ENCODE data around the gene COMMD1. TPM values are rescaled to one million over a fixed set of nuclear protein-coding genes. Genes with fewer than 3 reads are reported as not detected.
"Not testable (repeated sequence)": the region's sequence is repeated elsewhere in the genome, so short reads cannot be mapped to it uniquely, and the experiment has no call there.

The COMMD1 gene
- total RNA-seq, result 35.4 and 52.2 TPM in 2 replicates

DNA sequence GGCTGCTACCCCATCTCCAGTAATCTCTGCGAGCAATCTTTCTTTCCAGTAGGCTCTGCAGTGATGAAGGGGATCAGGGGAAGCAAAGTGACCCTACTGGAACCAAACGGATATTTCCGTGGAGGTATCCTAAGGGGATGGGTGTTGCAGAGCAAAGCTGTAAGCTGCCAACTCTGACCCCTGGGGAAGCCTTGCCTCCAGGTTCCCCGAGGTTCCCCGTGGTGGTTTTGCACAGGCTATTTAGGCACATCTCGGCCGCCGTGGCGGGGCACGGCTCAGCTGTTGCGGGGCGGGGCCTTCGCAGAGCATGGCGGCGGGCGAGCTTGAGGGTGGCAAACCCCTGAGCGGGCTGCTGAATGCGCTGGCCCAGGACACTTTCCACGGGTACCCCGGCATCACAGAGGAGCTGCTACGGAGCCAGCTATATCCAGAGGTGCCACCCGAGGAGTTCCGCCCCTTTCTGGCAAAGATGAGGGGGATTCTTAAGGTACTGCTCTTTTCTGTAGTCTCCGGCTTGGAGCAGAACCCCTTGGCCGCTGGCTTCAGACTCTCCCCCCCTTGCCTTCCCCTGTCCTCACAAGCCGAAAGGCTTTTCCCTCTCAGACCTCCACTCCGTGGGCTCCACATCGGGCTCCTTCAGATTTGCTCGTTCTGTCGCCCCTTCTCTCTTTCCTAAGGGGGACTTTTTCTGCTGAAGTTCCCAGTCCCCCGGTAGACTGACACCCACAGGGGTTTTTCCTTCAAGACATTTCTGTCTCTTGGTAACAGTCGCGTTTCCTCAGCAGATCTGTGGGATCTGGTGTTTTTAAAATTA, at the start of gene COMMD1:
COMMD1 (plus strand) TSS at position 303 of the 814 bp plus-strand sequence; CDS start at position 308, 5 bp downstream.
- peak; percentile 85 for DNase-seq

DNA sequence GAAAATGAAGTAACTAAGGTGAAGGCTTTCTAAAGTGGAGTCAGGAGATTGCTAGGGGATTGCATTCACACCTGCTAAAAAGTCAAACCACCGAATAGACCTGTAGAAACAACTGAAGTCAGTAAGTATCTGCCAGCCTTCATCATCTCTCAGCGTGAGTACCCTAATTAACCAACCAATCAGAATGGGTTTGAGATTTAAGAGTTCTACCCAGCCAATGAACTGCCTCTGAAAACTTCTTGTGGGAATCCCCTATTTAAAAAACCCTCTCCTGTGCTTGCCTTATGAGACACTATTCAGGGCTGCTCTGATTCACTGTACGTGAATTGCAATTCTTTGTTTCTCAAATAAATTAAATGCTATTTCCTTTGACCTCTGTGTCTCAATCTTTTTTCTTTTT, 48.2 kb upstream of the COMMD1 start:
- DNase-seq, result no peak

DNA sequence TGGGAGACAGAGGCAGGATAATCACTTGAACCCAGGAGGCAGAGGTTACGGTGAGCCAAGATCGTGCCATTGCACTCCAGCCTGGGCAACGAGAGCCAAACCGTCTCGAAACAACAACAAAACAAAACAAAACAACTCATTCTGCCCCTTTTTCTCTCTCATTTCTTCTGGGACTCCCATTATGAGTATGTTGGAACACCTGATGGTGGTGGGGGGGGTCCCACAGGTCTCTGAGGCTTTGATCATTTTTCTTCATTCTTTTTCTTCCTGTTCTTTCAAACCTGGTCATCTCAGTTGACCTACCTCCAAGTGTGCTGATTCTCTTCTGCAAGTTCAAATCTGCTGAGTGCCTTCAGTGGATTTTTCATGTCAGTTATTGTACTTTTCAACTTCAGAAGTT, 43.4 kb upstream of the COMMD1 start:
- DNase-seq, result no peak

DNA sequence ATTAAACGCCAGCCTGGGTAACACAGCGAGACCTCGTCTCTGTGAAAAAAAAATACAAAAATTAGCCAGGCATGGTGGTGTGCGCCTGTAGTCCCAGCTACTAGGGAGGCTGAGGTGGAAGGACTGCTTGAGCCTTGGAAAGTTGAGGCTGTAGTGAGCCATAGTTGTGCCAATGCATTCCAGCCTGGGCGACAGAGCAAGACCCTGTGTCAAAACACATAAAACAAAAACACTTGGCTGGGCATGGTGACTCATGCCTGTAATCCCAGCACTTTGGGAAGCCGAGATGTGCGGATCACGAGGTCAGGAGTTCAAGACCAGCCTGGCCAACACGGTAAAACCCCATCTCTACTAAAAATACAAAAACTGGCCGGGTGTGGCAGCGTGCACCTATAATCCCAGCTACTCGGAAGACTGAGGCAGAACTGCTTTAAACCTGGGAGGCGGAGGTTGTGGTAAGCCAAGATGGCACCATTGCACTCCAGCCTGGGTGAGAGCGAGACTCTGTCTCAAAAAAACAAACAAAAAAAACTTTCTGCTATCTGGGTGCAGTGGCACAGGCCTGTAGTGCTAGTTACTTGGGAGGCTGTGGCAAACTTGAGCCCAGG, 38.9 kb upstream of the COMMD1 start:
- DNase-seq, result not testable (repeated sequence)

DNA sequence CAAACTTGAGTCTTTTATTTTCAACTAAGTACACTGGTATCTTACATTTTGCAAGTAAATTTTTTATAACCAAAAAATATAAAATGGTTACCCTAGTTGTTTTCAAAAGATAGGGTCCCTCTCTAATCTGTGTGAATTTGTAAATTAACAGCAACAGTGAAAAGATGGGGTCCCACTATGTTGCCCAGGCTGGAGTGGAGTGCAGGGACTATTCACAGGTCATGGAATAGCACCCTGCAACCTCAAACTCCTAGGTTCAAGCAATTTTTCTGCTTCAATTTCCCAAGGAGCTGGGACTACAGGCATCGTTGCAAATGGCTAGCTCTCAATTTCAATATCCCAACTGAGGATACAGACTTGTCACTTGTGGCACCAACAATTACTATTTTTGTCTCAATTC, 29.1 kb upstream of the COMMD1 start:
- no peak for DNase-seq

DNA sequence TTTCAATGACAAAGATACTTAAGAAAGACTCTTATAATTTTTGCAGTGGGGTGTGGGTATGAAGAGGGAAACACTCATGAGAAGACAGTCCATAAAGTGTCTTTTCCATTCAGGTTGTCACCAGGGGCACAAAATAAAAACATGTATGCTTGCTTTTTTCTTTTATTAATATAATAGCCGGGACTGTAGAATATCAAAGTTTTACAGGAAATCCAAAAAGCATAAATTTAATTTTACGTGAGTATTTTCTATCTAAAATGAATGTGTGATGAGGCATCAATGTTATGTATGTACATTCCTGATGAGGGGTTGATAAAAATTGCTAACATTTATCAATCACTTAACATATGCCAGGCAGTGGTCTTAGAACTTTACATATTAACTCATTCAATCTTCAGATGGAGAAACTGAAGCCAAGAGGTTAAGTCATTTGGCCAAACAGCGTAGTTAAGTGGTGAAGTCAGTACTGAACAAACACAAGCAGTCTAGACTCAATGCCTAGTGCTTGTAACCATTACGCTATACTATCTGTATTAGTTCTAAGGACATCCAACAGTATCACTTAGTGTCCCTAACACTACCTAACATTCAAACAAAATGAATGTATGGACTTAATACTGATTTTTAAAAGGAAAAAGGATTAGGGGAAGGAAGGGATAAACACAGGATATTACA, 27.8 kb upstream of the COMMD1 start:
- no peak for DNase-seq

DNA sequence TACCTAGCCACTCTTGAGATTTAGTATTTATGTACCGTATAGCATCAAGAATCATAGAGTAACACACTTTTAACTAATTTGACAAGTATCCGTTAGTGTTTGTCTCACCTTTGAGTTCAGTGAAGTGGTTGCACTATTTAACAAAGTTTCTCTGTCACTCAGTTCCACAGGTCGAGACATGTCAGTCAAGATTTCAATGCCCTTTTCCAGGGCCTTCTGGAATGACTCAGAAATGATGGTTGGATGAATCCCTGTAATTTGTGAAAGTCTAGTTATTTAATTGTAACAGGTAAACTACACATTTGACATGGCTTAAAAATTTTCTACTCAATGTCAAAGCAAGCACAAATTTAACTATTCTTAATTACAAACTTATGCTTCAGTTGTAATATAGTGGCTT, 26.7 kb upstream of the COMMD1 start:
- no peak for DNase-seq

DNA sequence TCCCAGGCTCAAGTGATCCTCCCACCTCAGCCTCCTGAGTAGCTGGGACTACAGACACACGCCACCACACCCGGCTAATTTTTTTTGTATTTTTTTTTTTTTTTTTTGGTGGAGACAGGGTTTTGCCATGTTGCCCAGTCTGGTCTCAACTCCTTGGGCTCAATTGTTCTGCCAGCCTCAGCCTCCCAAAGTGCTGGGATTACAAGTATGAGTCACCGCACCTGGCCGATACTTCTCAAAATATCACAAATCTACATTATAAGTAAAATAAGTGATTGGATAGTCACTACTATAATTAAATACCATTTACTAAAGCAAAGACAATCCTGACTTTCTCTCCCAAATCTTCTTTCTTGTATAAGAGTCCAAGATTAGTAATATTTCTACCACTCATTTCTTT, 26.1 kb upstream of the COMMD1 start:
- not testable (repeated sequence) for DNase-seq

DNA sequence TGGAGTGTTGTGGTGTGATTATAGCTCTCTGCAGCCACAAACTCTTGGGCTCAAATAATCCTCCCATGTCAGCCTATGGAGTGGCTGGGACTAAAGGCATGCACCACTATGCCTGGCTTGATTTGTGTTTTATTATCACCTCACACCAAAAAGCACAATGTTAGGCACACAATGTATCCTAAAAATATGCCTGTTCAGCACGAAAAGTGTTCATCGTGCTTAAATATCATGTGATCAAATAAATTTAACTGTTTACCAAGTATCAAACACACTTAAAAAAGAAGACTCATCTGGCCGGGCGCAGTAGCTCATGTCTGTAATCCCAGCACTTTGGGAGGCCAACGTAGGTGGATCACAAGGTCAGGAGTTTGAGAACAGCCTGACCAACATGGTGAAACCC, 22.6 kb upstream of the COMMD1 start:
- DNase-seq, result no peak

DNA sequence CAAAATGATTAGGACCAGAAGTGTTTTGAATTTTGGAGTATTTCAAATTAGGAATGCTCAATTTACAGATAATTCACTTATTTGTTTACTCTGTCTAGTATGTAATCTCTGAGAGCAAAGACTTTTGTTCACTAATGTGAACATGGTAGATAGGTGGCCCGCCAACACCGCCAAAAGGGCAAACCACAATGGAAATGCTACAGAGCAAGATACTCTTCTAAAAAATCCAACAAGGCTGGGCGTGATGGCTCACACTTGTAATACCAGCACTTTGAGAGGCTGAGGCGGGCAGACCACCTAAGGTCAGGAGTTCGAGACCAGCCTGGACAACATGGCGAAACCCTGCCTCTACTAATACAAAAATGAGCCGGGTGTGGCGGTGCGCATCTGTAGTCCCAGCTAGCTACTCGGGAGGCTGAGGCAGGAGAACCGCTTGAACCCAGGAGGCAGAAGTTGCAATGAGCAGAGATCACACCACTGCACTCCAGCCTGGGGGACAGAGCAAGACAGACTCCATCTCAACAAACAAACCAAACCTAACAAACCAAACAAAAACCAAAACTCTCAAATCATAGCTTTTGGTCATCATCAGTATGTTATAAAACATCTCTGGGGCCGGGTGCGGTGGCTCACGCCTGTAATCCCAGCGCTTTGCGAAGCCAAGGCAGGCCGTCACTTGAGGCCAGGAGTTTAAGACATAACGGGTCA, 19.4 kb upstream of the COMMD1 start:
- DNase-seq, result no peak

DNA sequence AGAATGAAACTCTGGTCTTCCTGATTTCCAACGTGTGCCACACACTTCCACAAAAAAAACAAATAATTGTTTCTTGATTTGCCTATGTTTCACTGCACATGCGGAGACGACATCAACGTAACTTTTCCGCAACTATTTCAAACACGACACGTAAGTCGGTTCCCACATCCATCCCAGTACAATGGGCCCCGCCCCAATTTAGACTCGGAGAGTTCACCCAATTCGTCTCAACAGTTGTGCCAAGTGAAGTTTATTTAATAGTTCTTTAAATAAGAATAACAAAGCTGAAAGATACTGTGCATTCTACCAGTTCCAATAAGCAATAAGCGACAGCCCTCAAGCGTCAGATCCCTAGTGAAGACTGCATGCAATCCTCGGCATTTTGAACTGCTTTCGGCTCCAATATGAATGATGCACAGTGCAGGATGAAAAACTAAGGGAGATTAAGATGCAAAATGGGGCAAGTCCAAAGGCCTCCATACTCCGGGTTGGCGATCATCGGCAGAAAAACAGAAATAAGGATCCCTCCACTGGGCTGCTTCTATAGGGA, 17.7 kb upstream of the COMMD1 start:
- DNase-seq, result peak; percentile 66

DNA sequence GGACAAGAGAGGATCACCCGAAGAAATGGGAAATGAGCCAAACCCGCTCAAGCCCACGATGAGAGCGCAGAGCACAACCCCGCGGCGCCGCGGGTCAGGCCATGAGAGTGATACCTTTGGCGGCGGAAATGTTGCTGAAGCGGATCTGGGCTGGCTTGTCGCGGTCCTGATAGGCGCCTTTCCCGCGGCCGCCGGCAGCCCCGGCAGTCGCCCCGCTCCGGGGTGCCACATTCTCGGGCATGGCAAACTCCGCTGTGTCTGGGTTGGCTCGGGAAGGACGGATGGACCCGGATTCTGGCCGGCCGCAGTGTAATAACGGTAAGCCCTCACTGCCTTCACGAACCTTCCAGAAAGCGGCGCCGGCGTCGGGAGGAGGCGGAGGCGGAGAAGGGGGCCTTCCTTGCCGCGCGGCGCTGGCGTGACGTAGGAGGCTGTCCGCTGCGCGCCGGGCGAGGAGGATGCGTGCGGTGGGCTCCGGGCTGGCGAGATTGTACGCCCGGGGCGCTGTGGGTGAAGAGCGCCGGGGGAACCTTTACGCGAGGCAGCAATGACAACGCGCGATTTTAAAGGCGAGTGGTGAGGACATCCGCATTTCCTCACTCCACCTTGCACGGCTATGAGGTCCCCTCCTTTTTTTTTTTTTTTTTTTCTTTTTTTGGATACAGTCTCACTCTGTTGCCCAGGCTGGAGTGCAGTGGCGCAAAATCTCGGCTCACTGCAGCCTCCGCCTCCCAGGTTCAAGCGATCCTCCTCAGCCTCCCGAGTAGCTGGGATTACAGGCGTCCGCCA, 17.0 kb upstream of the COMMD1 start, which contains the start of gene CCT4:
CCT4 (minus strand) TSS at position 390 of the 789 bp plus-strand sequence; CDS start at position 241, 149 bp downstream.
- peak; percentile 90 for DNase-seq

DNA sequence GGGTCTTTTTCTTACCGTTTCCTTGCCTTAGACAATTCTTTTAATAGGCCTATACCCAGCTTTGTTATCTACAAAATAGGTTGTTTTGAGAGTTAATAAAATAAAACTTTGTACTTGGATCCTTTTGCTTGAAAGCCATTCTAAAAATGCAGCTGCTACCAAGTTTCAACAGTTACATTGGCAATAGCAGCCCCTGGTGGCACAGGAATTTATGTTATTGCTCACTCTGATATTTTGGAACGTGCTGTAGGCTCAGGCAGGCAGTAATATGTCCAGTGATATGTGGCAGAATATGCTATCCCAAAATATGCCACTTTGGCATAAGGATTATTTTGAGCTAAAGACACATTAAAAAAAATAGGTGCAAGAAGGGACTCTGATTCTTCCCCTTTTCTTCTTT, 6.7 kb upstream of the COMMD1 start:
- DNase-seq, result peak; percentile 40

DNA sequence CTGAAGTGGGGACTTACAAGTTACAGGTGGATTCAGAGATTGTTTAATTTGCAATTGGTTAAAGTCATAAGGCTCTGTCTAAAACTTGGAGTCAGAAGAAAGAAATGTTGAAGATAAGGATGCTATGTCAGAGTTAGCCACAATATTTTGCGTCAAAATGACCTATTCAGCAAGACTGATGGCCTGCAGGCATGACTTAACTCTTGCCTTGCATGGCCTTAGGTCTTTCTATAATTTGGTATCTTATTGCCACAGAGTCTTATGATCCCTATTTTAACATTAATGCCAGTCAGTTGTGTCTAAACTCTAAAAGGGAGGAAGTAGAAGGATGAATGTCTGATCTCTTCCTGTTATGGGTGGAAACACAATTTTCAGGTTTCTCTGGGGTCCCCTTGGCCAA, 5.2 kb upstream of the COMMD1 start:
- no peak for DNase-seq

DNA sequence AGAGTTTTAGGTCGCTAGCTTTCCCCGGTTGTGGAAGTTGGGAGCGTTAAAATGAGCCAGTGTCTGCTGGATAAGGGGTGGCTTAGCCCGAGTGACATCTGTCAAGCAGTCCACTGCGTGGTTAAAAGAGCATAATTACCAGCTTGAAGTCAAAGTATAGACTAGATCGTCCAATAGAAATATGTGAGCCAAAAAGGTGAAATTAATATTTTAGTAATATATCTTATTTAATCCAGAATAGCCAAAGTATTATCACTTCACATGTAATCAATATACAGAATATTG, 654 bp downstream of the COMMD1 start:
- DNase-seq, result no peak

DNA sequence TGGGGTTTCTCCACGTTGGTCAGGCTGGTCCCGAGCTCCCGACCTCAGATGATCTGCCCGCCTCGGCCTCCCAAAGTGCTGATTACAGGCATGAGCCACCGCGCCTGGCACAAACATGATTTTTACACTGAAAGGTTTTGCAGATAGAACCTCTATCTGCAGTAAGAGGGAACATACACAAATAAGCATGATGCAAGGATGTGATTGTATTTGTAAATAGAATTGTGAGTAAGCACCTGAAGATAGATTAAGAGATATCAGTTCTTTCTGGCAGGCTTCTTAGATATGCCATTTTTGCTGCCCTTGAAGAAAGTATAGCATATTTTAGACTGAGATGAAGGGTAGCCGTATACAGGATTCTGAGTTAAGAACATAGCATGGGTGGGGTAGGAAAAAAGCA, 3.6 kb downstream of the COMMD1 start:
- no peak for DNase-seq

DNA sequence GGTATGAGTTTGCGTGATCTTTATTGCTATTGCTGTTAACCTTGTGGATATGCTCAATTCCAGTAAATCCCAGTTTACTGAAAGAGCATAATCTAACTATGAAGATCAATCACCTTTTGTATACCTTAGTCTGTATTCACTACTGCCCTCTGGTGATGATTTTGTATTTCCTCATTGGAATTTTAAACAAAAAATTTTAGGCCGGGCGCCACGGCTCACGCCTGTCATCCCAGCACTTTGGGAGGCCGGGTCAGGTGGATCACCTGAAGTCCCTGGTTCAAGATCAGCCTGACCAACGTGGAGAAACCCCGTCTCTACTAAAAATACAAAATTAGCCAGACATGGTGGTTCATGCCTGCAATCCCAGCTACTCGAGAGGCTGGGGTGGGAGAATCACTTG, 5.1 kb downstream of the COMMD1 start:
- DNase-seq, result peak; percentile 21

DNA sequence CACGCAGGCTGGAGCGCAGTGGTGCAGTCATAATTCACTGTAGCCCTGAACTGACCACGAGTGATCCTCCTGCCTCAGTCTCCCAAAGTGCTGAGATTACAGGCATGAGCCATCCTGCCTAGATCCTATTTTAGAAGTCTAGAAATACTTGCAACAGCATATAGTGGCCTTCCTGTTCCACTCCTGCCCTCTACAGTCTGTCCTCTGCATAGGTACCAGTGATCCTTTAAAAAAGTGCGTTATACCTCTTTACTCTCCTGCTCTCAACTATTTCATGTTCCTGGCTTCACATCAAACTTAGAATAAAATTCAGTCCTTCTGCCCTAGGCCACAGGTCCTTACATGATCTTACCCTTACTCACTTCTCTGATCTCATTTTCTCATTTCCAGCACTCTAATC, 6.0 kb downstream of the COMMD1 start:
- no peak for DNase-seq

DNA sequence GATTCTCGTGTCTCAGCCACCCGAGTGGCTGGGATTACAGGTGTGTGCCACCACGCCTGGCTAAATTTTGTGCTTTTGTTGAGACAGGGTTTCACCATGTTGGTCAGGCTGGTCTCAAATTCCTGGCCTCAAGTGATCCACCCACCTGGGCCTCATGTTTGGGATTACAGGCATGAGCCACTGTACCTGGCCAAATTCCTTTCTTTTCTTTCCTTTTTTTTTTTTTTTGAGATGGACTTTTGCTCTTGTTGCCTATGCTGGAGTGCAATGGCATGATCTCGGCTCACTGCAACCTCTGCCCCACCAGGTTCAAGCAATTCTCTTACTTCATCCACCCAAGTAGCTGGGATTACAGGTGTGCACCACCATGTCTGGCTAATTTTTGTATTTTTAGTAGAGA, 9.3 kb downstream of the COMMD1 start:
- not testable (repeated sequence) for DNase-seq

DNA sequence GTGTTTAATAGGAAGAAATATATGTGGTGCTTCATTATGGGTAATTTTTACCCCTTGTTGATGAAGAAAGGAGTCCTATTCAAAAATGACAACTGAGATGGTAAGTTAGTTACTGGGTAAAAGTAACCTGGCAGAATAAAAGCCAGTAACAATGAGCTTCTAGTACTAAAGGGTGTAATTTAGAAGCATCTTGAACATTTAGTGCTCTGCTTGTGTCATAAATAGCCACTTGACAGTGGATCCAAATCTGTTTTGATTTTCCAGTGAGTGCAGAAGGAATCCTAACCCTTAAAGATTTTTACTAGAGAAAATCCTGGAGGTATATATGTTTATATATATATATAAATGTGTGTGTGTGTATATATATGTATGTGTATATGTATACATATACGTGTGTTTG, 15.1 kb downstream of the COMMD1 start:
- DNase-seq, result no peak

DNA sequence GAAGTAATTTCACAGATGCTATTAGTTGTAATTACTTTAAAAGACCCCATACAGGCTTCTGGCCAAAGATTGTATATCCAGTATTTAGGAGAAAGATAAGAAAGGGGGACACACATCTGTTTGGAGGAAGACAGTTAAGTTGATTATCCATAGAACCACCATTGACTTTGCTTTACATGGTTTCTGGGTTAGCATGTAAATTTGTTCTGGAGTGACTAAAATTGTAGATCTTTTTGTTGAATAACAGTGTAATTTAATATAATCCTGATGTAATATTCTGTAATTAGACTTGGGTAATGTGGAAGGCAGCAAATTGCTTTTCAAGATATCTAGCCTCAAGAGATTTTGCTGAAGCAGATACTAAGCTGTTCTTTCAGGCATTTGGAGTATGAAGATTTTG, 17.2 kb downstream of the COMMD1 start:
- DNase-seq, result no peak

Data from dermis blood vessel endothelial cell (primary cell).